HPDE6-E6E7 (cell line): ENCODE data around the gene MIOS.
"Not testable (repeated sequence)": the region's sequence is repeated elsewhere in the genome, so short reads cannot be mapped to it uniquely, and the experiment has no call there.

Source experiments
- DNase-seq: peaks from one replicate; pipeline ENCODE4 v3.0.0; 2011; ENCODE audit warnings: missing footprints; ENCODE audit errors: extremely low spot score

The MIOS gene

GRCh38 chr7:7554649-7555575 is 11.8 kb upstream of the MIOS start:
- no peak for DNase-seq

GRCh38 chr7:7556852-7557251 is 9.8 kb upstream of the MIOS start:
- no peak for DNase-seq

- no peak for DNase-seq
Observed at GRCh38 chr7:7557252-7557651, 9.4 kb upstream of the MIOS start.

DNA sequence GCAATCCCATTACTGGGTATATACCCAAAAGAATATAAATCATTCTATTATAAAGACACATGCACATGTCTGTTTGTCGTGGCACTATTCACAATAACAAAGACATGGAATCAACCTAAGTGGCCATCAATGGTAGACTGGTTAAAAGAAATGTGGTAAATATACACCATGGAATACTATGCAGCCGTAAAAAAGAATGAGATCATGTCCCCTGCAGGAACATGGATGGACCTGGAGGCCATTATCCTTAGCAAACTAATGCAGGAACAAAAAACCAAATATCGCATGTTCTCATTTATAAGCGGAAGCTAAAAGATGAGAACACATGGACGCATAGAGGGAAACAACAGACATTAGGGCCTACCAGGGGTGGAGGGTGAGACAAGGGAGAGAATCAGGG is 5.1 kb upstream of the MIOS start:
- not testable (repeated sequence) for DNase-seq

GRCh38 chr7:7562736-7563135 is 3.9 kb upstream of the MIOS start:
- no peak for DNase-seq

- no peak for DNase-seq
Observed at GRCh38 chr7:7563269-7563668, 3.4 kb upstream of the MIOS start.

GRCh38 chr7:7563813-7564212 is 2.9 kb upstream of the MIOS start:
- DNase-seq = no peak

DNA sequence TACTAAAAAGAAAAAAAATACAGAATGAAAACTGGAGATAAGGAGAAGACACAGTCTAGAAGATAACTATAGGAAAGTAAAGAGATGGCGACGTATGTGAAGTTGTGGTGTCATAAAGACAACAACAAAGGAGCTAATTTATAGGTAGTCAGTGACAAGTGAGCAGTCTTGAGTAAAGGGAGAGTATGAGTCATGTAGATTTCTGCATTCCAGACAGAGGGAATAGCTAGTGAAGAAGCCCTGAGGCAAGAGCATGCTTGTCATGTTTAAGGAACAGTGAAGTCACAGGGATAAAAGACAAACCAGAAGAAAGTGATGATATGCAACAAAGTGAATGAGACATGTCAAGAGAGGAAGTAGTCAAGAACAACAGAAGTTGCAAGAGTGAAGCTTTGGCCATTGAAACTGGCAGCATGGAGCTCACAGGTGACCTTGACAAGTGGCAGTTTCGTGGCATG is 2.3 kb upstream of the MIOS start:
- peak; percentile 32 for DNase-seq

DNA sequence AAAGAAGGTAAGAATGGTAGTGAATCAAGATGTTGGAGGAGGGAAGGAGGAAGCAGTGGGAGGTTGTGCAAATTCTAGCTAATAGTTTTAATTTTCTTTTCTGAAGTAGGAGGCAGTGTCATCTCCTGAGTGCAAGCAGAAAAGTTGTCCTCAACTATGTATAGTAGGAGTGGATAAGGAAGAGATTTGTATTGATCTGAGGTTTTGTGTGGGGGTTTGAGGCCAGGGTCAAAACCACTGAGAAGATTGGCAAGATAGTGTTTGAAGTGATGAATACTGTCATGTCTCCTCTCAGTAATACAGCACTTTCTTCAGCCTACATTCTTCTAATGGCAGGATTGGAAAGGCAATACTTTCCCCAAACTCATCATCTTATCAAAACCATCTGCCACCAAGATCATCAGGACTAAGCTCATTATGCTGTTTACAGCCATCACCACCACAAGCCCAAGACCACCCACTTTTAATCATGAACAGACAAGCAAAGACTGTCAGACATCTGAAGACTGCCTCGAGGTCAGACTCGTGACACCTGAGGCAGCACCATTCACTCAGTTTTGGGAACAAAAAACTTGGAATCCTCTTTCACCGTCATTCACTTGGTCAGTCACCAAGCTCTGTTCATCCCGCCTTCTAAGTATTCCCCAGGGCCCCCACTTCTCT is 1.5 kb upstream of the MIOS start:
- DNase-seq = no peak

DNA sequence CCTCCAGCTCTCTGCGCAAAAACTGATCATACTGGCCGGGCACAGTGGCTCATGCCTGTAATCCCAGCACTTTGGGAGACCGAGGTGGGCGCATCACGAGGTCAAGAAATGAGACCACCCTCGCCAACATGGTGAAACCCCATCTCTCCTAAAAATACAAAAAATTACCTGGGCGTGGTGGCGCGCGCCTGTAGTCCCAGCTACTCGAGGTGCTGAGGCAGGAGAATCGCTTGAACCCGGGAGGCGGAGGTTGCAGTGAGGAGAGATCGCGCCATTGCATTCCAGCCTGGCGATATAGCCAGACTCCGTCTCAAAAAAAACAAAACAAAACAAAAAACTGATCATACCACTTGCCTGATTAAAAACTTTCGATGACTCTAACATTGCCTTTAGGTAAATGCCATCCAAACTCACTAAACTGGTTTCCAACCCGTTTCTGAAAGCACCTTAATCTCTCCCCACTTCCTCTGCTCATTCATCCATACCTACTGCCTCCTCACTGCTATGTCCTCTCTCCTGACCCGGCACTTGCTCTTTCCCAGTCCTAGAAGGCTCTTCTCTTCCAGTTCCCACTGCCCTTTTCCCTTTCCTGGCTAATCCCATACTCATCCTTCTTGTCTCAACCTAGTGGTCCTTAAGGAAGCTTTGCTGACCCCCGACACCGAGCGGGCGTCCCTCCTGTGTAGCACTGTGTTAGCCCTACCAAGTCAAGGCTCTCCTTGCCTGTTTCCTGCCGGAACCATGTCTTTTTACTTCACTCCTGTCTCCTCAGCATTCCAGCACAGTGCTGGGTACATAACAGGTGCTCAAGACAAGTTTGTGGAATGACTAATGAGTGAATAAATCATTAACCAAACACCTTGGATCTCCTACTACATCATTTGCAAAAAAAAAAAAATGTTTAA is 686 bp upstream of the MIOS start:
- DNase-seq = peak; percentile 52

DNA sequence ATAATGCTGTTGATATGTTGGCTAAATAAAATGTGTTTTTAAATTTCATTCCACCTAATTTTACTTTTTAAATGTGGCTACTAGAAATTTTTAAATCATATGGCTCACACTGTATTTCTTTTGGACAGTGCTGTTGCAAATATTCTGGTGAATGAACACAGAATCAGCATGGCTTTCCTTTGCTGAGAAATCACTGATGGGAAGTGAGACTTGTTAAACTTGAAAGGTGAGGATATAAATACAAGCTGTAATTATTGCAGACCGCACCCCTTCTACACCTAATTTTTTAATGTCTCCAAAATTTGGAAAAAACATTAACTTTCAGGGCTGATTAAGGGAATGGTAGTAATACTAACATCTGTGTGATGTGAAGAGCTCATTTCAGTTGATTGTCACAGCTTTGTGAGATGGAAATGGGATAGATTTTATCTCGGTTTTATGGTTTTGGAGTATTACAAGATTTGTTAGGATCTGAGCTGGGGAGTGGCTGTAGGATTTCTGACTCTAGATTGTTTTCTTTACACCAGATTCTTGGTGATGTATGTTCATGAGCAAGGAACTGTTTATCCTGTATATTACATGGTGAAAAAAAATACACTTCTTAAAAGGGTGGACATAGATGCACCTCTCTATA is 1.3 kb downstream of the MIOS start:
- DNase-seq = no peak

DNA sequence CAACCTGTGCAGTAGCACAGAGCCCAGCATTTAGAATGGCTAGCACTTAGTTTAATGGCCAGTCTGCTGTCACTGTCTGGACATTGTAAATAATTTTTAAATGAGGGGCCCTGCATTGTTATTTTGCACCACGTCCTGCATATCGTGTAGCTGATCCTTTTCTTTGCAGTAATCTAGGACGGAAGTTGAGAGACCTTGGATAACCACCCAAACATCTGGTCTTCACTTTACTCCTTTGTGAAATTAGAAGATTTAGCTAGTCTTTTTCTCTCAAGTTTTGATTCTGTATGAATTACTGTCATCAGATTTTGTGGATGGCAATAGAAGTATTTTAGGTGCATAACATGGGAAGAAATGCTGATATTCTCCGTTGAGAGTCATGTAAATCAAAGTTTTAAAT is 1.9 kb downstream of the MIOS start:
- DNase-seq = no peak

- DNase-seq = no peak
Observed at GRCh38 chr7:7569081-7569527, 2.4 kb downstream of the MIOS start.

DNA sequence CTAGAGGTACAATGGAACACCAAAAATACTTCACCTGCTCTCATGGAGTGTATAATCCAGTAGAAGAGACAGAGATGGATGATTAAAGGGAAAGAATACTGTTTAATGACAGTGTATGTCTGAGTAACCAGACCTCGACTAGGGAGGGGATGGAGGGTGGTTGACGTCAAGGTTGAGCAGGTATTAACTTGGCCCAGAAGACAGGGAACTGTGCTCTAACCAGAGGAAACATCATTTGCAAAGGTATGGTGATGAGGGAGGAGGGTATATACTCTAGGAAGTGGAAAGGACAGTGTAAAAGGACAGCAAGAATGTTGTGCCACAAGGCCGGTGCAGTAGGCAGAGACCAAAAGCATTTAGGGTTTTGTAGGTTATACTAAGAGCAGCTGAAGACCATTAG is 2.9 kb downstream of the MIOS start:
- DNase-seq = no peak

GRCh38 chr7:7570584-7570983 is 3.9 kb downstream of the MIOS start:
- no peak for DNase-seq

DNA sequence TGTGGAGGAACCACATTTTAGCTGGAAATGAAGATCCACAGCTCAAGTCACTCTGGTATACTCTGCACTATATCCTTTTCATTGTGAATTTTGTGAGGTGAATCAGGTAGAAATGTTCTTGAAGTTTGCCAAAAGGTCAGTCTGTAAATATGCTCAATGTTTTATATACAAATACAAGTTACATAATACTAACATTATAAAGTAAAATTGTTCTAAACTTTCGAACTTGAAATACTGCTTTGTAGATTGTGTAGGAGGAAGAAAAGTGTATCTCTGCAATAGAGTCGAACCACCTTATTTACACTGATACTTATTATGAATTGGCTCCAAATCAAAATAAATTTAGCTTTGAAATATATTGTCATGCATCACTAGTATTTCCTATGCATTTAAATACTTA is 7.0 kb downstream of the MIOS start:
- DNase-seq = no peak

DNA sequence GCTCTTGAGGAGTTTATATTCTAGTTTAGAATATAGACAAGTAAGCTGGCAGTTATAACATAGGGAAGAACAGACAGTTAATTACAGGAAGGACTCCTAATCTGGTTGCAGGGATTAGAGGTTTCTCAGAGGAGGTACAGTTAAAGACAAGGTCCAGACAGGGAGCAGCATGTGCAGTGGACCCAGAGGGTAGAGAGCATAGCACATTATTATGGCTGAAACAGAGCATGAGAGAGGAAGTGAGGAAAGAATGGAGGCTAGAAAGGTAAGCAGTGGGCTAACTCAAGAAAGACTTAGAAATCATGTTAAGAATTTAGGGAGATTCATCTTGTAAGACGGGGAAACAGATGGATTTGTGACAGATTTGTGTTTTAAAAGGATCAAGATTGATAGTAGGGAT is 9.7 kb downstream of the MIOS start:
- no peak for DNase-seq

DNA sequence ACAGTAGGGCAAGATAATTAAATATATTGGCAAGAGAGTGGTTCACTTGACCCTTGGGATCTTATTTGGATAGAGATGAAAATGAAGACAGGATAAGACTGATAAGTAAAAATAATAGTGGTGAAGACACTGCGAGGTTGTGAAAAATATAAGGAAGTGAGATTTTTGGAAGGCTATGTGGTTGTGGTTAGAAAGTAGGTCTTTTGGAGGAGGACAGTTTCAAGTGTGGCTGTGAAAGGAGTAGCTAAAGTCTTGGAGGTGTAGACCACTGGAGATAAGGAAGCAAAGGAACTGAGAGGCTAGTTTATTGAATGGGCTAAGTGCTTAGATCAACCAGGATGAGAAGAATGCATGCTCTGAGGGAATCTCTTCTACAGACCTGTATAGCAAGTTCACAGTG is 11.2 kb downstream of the MIOS start:
- no peak for DNase-seq

GRCh38 chr7:7579638-7580037 is 13.0 kb downstream of the MIOS start:
- DNase-seq = no peak

- no peak for DNase-seq
Observed at GRCh38 chr7:7581531-7582179, 15.0 kb downstream of the MIOS start.

GRCh38 chr7:7582596-7582995 is 15.9 kb downstream of the MIOS start:
- DNase-seq = no peak
